Activated T-helper 1 cell treated with Interleukin-2 at 50 U/mL for 16 hours (primary cell): ENCODE measurements around the gene SCN5A.
"Not testable (repeated sequence)": the region's sequence is repeated elsewhere in the genome, so short reads cannot be mapped to it uniquely, and the experiment has no call there.

Experiments used
- DNase-seq: peaks from one replicate; pipeline ENCODE4 v3.0.0-alpha.2; 2020; ENCODE audit warnings: low read depth

The SCN5A gene

GRCh38 chr3:38578081-38578475, 71.4 kb downstream of the SCN5A start:
- no peak for DNase-seq

GRCh38 chr3:38577371-38578080, 72.0 kb downstream of the SCN5A start:
- DNase-seq, result no peak

- DNase-seq, result no peak
These were observed 72.7 kb downstream of the SCN5A start for GRCh38 chr3:38576526-38577370.

GRCh38 chr3:38576131-38576525, 73.4 kb downstream of the SCN5A start:
- DNase-seq, result no peak

GRCh38 chr3:38575279-38575843, 74.1 kb downstream of the SCN5A start:
- DNase-seq, result no peak

GRCh38 chr3:38574411-38575278, 74.8 kb downstream of the SCN5A start:
- no peak for DNase-seq

GRCh38 chr3:38573556-38573955, 75.9 kb downstream of the SCN5A start:
- no peak for DNase-seq

- DNase-seq, result no peak
These were observed 76.4 kb downstream of the SCN5A start for GRCh38 chr3:38573111-38573510.

GRCh38 chr3:38567498-38567897, 82.0 kb downstream of the SCN5A start:
- no peak for DNase-seq

GRCh38 chr3:38566794-38567193, 82.7 kb downstream of the SCN5A start:
- DNase-seq, result not testable (repeated sequence)

- DNase-seq, result no peak
These were observed 83.3 kb downstream of the SCN5A start for GRCh38 chr3:38566215-38566528.

GRCh38 chr3:38565339-38566214, 83.9 kb downstream of the SCN5A start:
- DNase-seq, result no peak

- no peak for DNase-seq
These were observed 84.7 kb downstream of the SCN5A start for GRCh38 chr3:38564631-38565338.

GRCh38 chr3:38563886-38564270, 85.6 kb downstream of the SCN5A start:
- DNase-seq, result no peak

- DNase-seq, result no peak
These were observed 86.2 kb downstream of the SCN5A start for GRCh38 chr3:38563070-38563885.

- DNase-seq, result no peak
These were observed 87.0 kb downstream of the SCN5A start for GRCh38 chr3:38562467-38562925.

GRCh38 chr3:38561746-38562466, 87.6 kb downstream of the SCN5A start:
- no peak for DNase-seq

- DNase-seq, result no peak
These were observed 88.3 kb downstream of the SCN5A start for GRCh38 chr3:38560996-38561717.
